Fibroblast of skin of abdomen (primary cell): ENCODE measurements around the gene KRTAP10-3. TPM values are rescaled to one million over a fixed set of nuclear protein-coding genes. Genes with fewer than 3 reads are reported as not detected.
"Not testable (repeated sequence)": the region's sequence is repeated elsewhere in the genome, so short reads cannot be mapped to it uniquely, and the experiment has no call there.

Experiments
- DNase-seq: peaks from one replicate; pipeline ENCODE4 v3.0.0-alpha.2; 2013
- polyA plus RNA-seq, 2 experiments: library from polyadenylated mRNA; unstranded; fragments of 120-200 nt; gene quantifications; one replicate each; pipeline ENCODE4 v1.2.1, GENCODE V29; 2013; ENCODE audit not compliant: insufficient read length in 2 of 2

KRTAP10-3 gene, protein sequence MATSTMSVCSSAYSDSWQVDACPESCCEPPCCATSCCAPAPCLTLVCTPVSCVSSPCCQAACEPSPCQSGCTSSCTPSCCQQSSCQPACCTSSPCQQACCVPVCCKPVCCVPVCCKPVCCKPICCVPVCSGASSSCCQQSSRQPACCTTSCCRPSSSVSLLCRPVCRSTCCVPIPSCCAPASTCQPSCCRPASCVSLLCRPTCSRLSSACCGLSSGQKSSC
- not detected for polyA plus RNA-seq (2013, experiment 1 of 2; ENCODE audit: insufficient read length)
- not detected for polyA plus RNA-seq (2013, experiment 2 of 2; ENCODE audit: insufficient read length)

- no peak for DNase-seq
Observed at GRCh38 chr21:44558695-44559094, at the start of gene KRTAP10-3. Gene KRTAP10-3, minus strand, starts transcription at chr21:44558795. Its CDS starts 80 bp downstream, at chr21:44558715.

GRCh38 chr21:44606495-44606894 is 47.9 kb upstream of the KRTAP10-3 start:
- no peak for DNase-seq

DNA sequence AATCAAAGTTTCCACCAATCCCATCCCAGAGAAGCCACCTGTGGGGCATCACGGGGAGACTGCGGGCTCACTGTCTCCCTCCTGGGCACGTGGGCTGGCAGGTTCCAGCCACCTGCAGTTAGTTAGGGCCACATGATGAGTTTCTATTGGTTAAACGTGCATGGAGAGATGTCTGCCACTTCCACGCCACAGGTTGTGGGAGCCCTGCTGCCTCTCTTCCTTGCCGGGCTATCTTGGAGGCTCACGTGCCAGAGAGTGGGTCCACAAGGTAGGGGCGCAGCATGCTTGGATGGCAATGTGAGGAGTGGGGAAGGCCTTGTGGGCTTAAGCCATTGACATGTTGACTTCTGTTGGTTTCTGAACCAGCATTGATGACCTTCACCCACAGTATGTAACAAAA is 45.3 kb upstream of the KRTAP10-3 start:
- no peak for DNase-seq

- DNase-seq = no peak
Observed at GRCh38 chr21:44603109-44603875, 44.7 kb upstream of the KRTAP10-3 start.

DNA sequence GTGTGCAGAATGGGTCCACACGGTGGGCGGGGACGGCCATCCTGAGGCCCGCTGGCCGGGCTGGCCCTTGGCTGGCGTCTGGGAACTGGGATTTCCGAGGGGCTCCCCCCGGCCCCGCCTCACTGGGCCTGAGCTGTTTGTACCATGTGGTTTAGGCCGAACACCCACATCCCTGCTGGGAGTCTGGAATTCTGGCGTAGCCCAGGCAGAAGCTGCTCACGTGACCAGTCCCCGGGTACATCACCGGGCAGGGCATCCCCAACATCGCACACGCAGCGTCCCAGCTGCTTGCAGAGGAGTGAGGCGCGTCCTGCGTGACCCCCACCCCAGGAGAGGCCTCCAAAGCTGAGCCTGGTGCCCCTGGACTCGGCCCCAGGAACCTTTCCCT is 43.9 kb upstream of the KRTAP10-3 start:
- DNase-seq = no peak

- no peak for DNase-seq
Observed at GRCh38 chr21:44601596-44602462, 43.2 kb upstream of the KRTAP10-3 start.

DNA sequence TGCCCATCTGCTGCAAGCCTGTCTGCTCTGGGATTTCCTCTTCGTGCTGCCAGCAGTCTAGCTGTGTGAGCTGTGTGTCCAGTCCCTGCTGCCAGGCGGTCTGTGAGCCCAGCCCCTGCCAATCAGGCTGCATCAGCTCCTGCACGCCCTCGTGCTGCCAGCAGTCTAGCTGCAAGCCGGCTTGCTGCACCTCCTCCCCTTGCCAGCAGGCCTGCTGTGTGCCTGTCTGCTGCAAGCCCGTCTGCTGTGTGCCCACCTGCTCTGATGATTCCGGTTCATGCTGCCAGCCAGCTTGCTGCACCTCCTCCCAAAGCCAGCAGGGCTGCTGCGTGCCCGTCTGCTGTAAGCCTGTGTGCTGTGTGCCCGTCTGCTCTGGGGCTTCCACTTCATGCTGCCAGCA is 42.5 kb upstream of the KRTAP10-3 start:
- not testable (repeated sequence) for DNase-seq

GRCh38 chr21:44600118-44600978 is 41.8 kb upstream of the KRTAP10-3 start, which contains the start of gene KRTAP10-7:
Gene KRTAP10-7, plus strand, starts transcription at chr21:44600597. Its CDS starts 25 bp downstream, at chr21:44600622.
- not testable (repeated sequence) for DNase-seq

GRCh38 chr21:44599264-44600029 is 40.9 kb upstream of the KRTAP10-3 start:
- no peak for DNase-seq

GRCh38 chr21:44598061-44598460 is 39.5 kb upstream of the KRTAP10-3 start:
- no peak for DNase-seq

- no peak for DNase-seq
Observed at GRCh38 chr21:44596068-44596725, 37.6 kb upstream of the KRTAP10-3 start.

GRCh38 chr21:44595524-44595923 is 36.9 kb upstream of the KRTAP10-3 start:
- no peak for DNase-seq

DNA sequence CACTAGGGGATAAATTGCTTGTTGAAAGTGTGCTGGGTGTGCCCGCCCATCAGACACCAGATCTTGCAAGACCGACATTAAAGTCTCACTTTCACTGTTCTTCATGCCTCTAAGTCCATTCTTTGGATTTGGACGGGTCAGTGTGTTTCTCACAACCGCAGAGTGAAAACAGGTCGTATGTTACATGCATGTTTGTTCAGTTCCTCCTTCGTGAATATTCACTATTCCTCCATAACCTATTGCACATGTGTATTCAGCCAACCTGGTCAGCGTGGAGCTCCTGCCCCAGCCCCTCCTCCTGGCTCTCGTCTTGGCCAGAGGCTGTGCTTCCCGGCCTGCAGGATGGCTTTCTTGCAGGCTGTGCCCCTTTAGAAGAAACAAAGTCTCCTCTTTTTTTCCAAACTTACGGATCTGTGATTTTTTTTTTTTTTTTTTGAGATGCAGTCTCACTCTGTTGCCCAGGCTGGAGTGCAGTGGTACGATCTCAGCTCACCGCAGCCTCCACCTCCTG is 35.9 kb upstream of the KRTAP10-3 start:
- DNase-seq = no peak

- no peak for DNase-seq
Observed at GRCh38 chr21:44593598-44594405, 35.2 kb upstream of the KRTAP10-3 start.

GRCh38 chr21:44592446-44593311 is 34.1 kb upstream of the KRTAP10-3 start, which contains the start of gene KRTAP10-6:
Gene KRTAP10-6, minus strand, starts transcription at chr21:44592505. Its CDS starts 21 bp downstream, at chr21:44592484.
- no peak for DNase-seq

DNA sequence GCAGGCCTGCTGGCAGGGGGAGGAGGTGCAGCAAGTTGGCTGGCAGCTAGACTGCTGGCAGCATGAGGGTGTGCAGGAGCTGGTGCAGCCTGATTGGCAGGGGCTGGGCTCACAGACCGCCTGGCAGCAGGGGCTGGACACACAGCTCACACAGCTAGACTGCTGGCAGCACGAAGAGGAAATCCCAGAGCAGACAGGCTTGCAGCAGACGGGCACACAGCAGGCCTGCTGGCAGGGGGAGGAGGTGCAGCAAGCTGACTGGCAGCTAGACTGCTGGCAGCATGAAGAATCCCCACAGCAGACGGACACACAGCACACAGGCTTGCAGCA is 33.2 kb upstream of the KRTAP10-3 start:
- DNase-seq = not testable (repeated sequence)

DNA sequence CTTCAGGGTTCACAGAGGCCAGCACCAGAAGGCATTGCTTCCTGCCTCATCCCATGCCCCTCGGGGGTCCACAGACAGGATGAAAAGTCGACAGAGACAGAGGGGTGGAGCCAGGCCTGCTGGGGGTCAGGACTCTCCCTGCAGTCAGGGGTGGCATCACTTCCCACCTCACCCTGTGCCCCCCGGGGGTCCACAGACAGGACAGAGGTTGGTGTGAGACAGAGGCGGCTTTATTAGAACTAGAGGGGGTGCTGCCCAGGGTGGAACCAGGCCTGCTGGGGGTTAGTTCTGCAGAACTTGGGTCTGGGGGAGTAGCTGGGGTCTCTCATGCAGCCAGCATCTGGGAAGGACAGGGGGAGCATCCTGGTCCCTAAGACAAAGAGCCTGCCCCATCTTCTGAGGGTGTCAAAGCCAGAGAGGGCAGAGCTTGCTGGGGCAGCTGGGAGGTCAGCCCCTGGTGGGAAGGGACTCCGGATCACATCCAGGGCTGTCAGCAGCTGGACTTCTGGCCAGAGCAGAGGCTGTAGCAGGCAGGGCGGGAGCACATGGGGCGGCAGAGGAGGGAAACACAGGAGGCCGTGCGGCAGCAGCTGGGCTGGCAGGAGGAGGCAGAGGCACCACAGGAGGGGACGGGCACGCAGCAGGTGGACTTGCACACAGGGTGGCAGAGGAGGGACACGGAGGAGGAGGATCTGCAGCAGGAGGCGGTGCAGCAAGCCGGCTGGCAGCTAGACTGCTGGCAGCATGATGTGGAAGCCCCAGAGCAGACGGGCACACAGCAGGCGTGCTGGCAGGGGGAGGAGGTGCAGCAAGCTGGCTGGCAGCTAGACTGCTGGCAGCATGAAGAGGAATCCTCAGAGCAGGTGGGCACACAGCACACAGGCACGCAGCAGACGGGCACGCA is 32.6 kb upstream of the KRTAP10-3 start:
- DNase-seq = not testable (repeated sequence)
